Activated T-helper 2 cell treated with anti-CD3 and anti-CD28 coated beads, Interferon-gamma antibody, Interleukin-2, Interleukin-4, amounts not matched to agents 10 μg/mL and 5 μg/mL and 100 μg/mL, durations not matched to agents 14 hours and 24 hours and 36 hours (primary cell): ENCODE measurements around the gene LIN7B. TPM values are rescaled to one million over a fixed set of nuclear protein-coding genes. Genes with fewer than 3 reads are reported as not detected.
"Not testable (repeated sequence)": the region's sequence is repeated elsewhere in the genome, so short reads cannot be mapped to it uniquely, and the experiment has no call there.

Experiments used
- DNase-seq: peaks from one replicate; pipeline ENCODE4 v3.0.0; 2021; ENCODE audit warnings: low spot score
- H3K27ac Mint-ChIP-seq: one replicate; pipeline ENCODE4 v1.8.0; 2021; ENCODE audit warnings: mixed read lengths
- H3K27me3 Mint-ChIP-seq: one replicate; pipeline ENCODE4 v1.8.0; 2021; ENCODE audit warnings: low read depth, mixed read lengths
- H3K36me3 Mint-ChIP-seq: one replicate; pipeline ENCODE4 v1.8.0; 2021; ENCODE audit warnings: low read depth, mixed read lengths
- H3K4me1 Mint-ChIP-seq: one replicate; pipeline ENCODE4 v1.8.0; 2021; ENCODE audit warnings: low read depth, mixed read lengths
- H3K4me3 Mint-ChIP-seq: one replicate; pipeline ENCODE4 v1.8.0; 2021; ENCODE audit warnings: low read depth, mild to moderate bottlenecking, moderate library complexity, mixed read lengths
- H3K9me3 Mint-ChIP-seq: one replicate; pipeline ENCODE4 v1.8.0; 2021; ENCODE audit warnings: mixed read lengths
- intact Hi-C: fragments of 100-400 bp; cut with micrococcal nuclease; formaldehyde crosslinking; loops from one replicate; pipeline ENCODE4 v1.15.1; 2023
- total RNA-seq: library from RNA; stranded (reverse); gene quantifications from 2 replicates; pipeline ENCODE4 v1.2.3, GENCODE V29; 2022

Gene LIN7B
- total RNA-seq, 1 donor from 2014 or later, result 7.7 TPM

DNA sequence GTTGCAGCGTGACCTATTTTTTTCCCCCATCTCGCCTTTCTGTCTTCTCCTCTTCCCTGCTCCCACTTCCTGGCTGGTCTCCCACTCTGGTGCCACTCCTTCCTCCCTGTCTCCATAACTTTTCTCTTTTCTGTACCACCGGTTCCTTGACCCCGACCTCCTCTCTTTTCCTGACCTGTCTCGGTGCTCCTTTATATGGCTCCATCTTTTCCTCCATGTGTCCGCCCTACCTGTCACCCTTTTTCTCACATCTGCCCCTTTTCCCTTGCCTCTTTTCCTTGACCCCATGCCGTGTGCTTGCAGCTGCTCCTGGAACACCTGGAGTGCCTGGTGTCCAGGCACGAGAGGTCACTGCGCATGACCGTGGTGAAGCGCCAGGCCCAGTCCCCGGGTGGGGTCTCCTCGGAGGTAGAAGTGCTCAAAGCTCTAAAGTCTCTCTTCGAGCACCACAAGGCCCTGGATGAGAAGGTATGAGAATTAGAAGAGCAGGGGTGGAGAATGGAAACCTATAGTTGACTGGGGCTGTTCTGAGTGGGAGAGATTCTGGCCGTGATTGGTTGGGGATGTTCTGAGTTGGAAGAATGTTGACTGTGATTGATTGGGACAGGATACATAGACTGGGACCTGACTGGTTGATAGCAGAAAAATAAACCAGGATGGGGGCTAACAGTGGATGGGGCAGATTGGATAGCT, 14.5 kb downstream of the LIN7B start:
- Mint-ChIP-seq H3K4me3 (peak overlapping the region; percentile 48), H3K9me3 (no peaks in the 10 kb centered on the region), H3K4me1 (peaks cover 11% of the 10 kb centered on the region), H3K27me3 (peaks cover 3% of the 10 kb centered on the region), H3K36me3 (no peaks in the 10 kb centered on the region), H3K27ac (no peak overlapping the region)
- DNase-seq, result no peak
- intact Hi-C loops, result no loop called here

DNA sequence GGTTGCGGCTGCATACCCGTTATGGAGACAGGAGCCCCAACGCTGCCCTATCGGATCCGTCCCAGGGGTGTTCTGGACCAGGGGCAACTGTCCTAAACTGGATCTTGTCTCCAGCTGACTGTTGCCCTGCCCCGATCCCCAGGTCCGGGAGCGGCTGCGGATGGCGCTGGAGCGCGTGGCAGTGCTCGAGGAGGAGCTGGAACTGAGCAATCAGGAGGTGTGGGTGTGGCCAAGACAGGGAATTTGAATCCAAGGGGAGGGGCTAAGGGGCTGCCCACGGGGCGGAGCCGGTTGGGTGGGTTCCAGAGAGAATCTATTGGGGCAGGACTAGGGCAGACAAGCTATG, 15.0 kb downstream of the LIN7B start:
- intact Hi-C loops, result no loop called here
- H3K4me1 Mint-ChIP-seq, result peaks cover 14% of the 10 kb centered on the region
- no peak for DNase-seq
- no peaks in the 10 kb centered on the region for H3K36me3 Mint-ChIP-seq
- peaks cover 2% of the 10 kb centered on the region for H3K27me3 Mint-ChIP-seq
- no peak overlapping the region for H3K27ac Mint-ChIP-seq
- H3K4me3 Mint-ChIP-seq, result no peak overlapping the region
- no peaks in the 10 kb centered on the region for H3K9me3 Mint-ChIP-seq

GRCh38 chr19:49130325-49130724, 16.2 kb downstream of the LIN7B start:
- Mint-ChIP-seq H3K4me3 (no peak overlapping the region), H3K36me3 (no peaks in the 10 kb centered on the region)

GRCh38 chr19:49132974-49133609, 18.9 kb downstream of the LIN7B start:
- Mint-ChIP-seq H3K27me3 (no peaks in the 10 kb centered on the region), H3K36me3 (no peaks in the 10 kb centered on the region), H3K27ac (no peak overlapping the region), H3K4me3 (peak overlapping the region; percentile 77), H3K4me1 (peaks cover 18% of the 10 kb centered on the region), H3K9me3 (no peaks in the 10 kb centered on the region)
- DNase-seq, result no peak
- intact Hi-C loops, result no loop called here

More at GRCh38 chr19:49130325-49130724, 16.2 kb downstream of the LIN7B start:
- DNase-seq, result no peak
- intact Hi-C loops, result no loop called here
- Mint-ChIP-seq H3K27ac (no peak overlapping the region), H3K9me3 (no peaks in the 10 kb centered on the region), H3K27me3 (no peaks in the 10 kb centered on the region), H3K4me1 (peaks cover 16% of the 10 kb centered on the region)

DNA sequence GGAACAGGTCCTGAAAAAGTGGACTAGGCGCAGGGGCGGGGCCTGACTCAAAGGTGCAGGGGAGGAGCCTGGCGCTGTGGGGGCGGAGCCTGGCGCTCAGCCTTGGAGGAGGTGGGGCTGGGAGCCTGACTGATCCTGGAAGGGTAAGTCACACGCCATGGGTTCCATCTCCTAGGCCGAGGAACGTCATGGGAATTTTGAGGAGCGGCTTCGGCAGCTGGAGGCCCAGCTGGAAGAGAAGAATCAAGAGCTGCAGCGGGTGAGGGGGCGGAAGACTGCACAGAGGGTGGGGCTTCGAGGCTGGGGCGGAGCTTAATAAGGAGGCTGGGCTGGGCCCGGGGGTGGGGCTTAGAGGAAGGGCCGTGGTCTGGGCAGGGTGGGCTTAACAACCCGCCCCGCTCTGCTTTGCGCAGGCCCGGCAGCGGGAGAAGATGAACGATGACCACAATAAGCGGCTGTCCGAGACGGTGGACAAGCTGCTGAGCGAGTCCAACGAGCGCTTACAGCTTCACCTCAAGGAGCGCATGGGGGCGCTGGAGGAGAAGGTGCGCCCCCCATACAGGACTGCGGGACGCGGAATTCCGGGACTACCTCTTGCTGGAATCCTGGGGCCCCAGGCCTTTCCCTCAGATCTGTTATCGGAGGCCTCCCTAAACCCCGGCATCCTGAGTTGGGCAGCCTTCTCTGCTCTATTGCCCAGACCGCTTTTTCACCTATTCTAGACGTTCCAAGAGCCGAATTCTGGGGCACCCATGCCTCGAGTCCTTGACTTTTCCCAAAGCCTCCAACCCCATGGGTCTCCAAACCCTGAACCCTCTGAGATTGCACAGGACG, 19.7 kb downstream of the LIN7B start:
- H3K27ac Mint-ChIP-seq, result no peak overlapping the region
- intact Hi-C loops, result no loop called here

DNA sequence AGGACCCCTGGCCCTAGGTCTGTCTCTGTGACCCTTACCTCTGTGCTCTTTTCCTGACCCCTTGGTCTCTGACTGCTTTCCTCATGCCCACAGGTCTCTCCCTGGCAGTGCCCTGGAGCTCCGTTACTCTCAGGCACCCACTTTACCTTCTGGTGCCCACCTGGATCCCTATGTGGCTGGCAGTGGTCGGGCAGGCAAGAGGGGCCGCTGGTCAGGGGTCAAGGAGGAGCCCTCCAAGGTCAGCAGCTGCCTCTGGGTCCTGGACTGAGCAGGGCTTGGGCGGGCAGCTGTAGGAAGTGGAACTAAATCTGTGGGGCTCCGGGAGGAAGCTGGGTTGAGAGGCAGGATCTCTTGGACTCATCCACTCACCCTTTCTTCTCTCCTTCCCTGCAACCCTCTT, 21.5 kb downstream of the LIN7B start:
- H3K27me3 Mint-ChIP-seq, result no peaks in the 10 kb centered on the region
- H3K9me3 Mint-ChIP-seq, result no peaks in the 10 kb centered on the region
- peaks cover 10% of the 10 kb centered on the region for H3K4me1 Mint-ChIP-seq
- H3K27ac Mint-ChIP-seq, result no peak overlapping the region
- intact Hi-C loops, result no loop called here
- no peak for DNase-seq
- no peaks in the 10 kb centered on the region for H3K36me3 Mint-ChIP-seq
- no peak overlapping the region for H3K4me3 Mint-ChIP-seq

More for the DNA sequence above, 19.7 kb downstream of the LIN7B start:
- peaks cover 12% of the 10 kb centered on the region for H3K4me1 Mint-ChIP-seq
- no peaks in the 10 kb centered on the region for H3K36me3 Mint-ChIP-seq
- no peaks in the 10 kb centered on the region for H3K9me3 Mint-ChIP-seq
- no peaks in the 10 kb centered on the region for H3K27me3 Mint-ChIP-seq
- DNase-seq, result peak; percentile 49
- peak overlapping the region; percentile 77 for H3K4me3 Mint-ChIP-seq

DNA sequence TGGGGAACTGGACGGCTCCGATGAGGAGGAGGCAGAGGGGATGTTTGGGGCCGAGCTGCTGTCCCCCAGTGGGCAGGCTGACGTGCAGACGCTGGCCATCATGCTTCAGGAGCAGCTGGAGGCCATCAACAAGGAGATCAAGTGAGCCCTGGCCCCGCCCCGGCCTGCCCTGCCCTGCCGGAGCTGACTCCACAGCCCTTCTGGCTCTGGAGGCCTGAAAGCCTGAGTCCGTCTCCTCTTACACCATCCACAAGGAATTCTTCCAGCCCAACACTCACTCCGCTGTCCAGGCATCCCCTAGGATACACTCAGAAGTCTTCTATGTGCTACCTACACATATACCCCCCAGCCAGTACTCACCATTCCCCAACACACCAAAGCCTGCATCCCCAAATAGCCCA, 22.6 kb downstream of the LIN7B start:
- no peak overlapping the region for H3K27ac Mint-ChIP-seq
- no peaks in the 10 kb centered on the region for H3K36me3 Mint-ChIP-seq
- no peaks in the 10 kb centered on the region for H3K27me3 Mint-ChIP-seq
- no peak for DNase-seq
- peaks cover 10% of the 10 kb centered on the region for H3K4me1 Mint-ChIP-seq
- no peaks in the 10 kb centered on the region for H3K9me3 Mint-ChIP-seq
- intact Hi-C loops, result no loop called here
- H3K4me3 Mint-ChIP-seq, result no peak overlapping the region

- intact Hi-C loops, result loop anchor here (10.0 kb wide), 1 partner anchor 146 kb away; the partner anchor contains the start of genes GYS1 and RUVBL2
- H3K27me3 Mint-ChIP-seq, result no peaks in the 10 kb centered on the region
- no peak overlapping the region for H3K4me3 Mint-ChIP-seq
- H3K27ac Mint-ChIP-seq, result no peak overlapping the region
- H3K9me3 Mint-ChIP-seq, result no peaks in the 10 kb centered on the region
- DNase-seq, result no peak
- H3K4me1 Mint-ChIP-seq, result peaks cover 19% of the 10 kb centered on the region
- no peaks in the 10 kb centered on the region for H3K36me3 Mint-ChIP-seq
Observed at GRCh38 chr19:49140951-49141350, 26.8 kb downstream of the LIN7B start.

- H3K4me3 Mint-ChIP-seq, result peak overlapping the region; percentile 6
- no peaks in the 10 kb centered on the region for H3K36me3 Mint-ChIP-seq
- intact Hi-C loops, result loop anchor here (10.0 kb wide), 1 partner anchor 147 kb away; the partner anchor contains the start of genes GYS1 and RUVBL2
- no peak overlapping the region for H3K27ac Mint-ChIP-seq
- H3K4me1 Mint-ChIP-seq, result peaks cover 19% of the 10 kb centered on the region
- DNase-seq, result no peak
- peaks cover 2% of the 10 kb centered on the region for H3K27me3 Mint-ChIP-seq
- H3K9me3 Mint-ChIP-seq, result no peaks in the 10 kb centered on the region
Observed at GRCh38 chr19:49141352-49141751, 27.2 kb downstream of the LIN7B start.

DNA sequence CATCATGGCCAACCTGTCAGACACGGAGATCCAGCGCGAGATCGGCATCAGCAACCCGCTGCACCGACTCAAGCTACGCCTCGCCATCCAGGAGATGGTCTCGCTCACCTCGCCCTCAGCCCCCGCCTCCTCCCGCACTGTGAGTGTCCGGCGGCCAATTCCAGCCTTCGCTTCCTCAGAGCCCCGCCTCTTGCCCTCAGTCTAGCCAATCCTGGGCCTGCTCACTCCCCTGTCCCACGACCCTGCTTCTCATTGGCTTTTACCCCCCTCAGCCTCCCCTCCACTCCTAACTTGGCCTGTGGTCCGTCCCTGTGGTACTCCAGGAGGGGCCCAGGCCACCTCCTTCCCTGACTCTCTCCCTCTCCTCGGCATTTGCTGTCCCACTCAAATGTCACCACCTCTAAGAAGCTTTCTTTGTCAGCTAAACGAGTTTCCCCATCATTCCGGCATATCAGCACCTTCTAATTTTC, 28.7 kb downstream of the LIN7B start:
- DNase-seq, result peak; percentile 78

GRCh38 chr19:49145573-49146407, 31.6 kb downstream of the LIN7B start:
- Mint-ChIP-seq H3K27me3 (peaks cover 31% of the 10 kb centered on the region), H3K36me3 (no peaks in the 10 kb centered on the region), H3K27ac (peak overlapping the region; percentile 56), H3K4me3 (peak overlapping the region; percentile 64), H3K9me3 (no peaks in the 10 kb centered on the region), H3K4me1 (peaks cover 33% of the 10 kb centered on the region)
- intact Hi-C loops, result loop anchor here (1.0 to 10.0 kb wide), 5 partner anchors 33 to 151 kb away; partner anchors contain the start of genes GYS1, LIN7B and RUVBL2
- peak; percentile 67 for DNase-seq

More for the DNA sequence above, 28.7 kb downstream of the LIN7B start:
- Mint-ChIP-seq H3K27me3 (peaks cover 12% of the 10 kb centered on the region), H3K9me3 (no peaks in the 10 kb centered on the region), H3K4me3 (peak overlapping the region; percentile 86), H3K27ac (no peak overlapping the region), H3K36me3 (no peaks in the 10 kb centered on the region), H3K4me1 (peaks cover 20% of the 10 kb centered on the region)
- intact Hi-C loops, result loop anchor here (10.0 kb wide), 1 partner anchor 148 kb away; the partner anchor contains the start of genes GYS1 and RUVBL2

GRCh38 chr19:49146408-49146770, 32.2 kb downstream of the LIN7B start:
- DNase-seq, H3K4me3 Mint-ChIP-seq, H3K27ac Mint-ChIP-seq, H3K9me3 Mint-ChIP-seq, H3K36me3 Mint-ChIP-seq: not testable (repeated sequence)
- Mint-ChIP-seq H3K4me1 (peaks cover 33% of the 10 kb centered on the region), H3K27me3 (peaks cover 36% of the 10 kb centered on the region)
- intact Hi-C loops, result loop anchor here (5.0 to 10.0 kb wide), 4 partner anchors 34 to 152 kb away; partner anchors contain the start of genes GYS1, LIN7B and RUVBL2
